22Rv1 (cell line): ENCODE results near the gene TTYH2.

ENCODE experiments used
- H3K27ac ChIP-seq: fragments of 450-650 bp; 2 replicates; pipeline ENCODE4 v1.5.1; 2017
- CTCF ChIP-seq: fragments of 450-650 bp; IDR thresholded peaks from 2 replicates; pipeline ENCODE4 v1.5.1; 2017; ENCODE audit warnings: mild to moderate bottlenecking
- ZFX ChIP-seq: fragments of 450-650 bp; IDR thresholded peaks from 2 replicates; pipeline ENCODE4 v1.6.1; 2017; ENCODE audit warnings: antibody characterized with exemption, borderline replicate concordance

Gene TTYH2

GRCh38 chr17:74196541-74197317 lies 16.6 kb upstream of the TTYH2 start:
- H3K27ac ChIP-seq, result no peak overlapping the region
- no peak for TF ChIP-seq CTCF
- no peak for TF ChIP-seq ZFX

- no peak overlapping the region for H3K27ac ChIP-seq
- TF ChIP-seq CTCF (no peak), ZFX (no peak)
Measured at GRCh38 chr17:74197801-74198200, 15.6 kb upstream of the TTYH2 start.

GRCh38 chr17:74198694-74199093 lies 14.7 kb upstream of the TTYH2 start:
- no peak overlapping the region for H3K27ac ChIP-seq
- TF ChIP-seq ZFX (no peak), CTCF (no peak)

GRCh38 chr17:74199306-74200092 lies 13.9 kb upstream of the TTYH2 start:
- no peak overlapping the region for H3K27ac ChIP-seq
- TF ChIP-seq CTCF, result peak; percentile 98
- no peak for TF ChIP-seq ZFX

GRCh38 chr17:74200112-74200511 lies 13.3 kb upstream of the TTYH2 start:
- no peak overlapping the region for H3K27ac ChIP-seq
- TF ChIP-seq ZFX (no peak), CTCF (no peak)

- TF ChIP-seq ZFX, result no peak
- TF ChIP-seq CTCF, result no peak
- H3K27ac ChIP-seq, result no peak overlapping the region
Measured at GRCh38 chr17:74201250-74201649, 12.1 kb upstream of the TTYH2 start.

- TF ChIP-seq CTCF (no peak), ZFX (no peak)
- no peak overlapping the region for H3K27ac ChIP-seq
Measured at GRCh38 chr17:74201948-74202347, 11.4 kb upstream of the TTYH2 start.
